Uterus (tissue), 4 donors: ENCODE measurements around the gene ZNF474. TPM values are rescaled to one million over a fixed set of nuclear protein-coding genes. Genes with fewer than 3 reads are reported as not detected.

ENCODE experiments used
- DNase-seq, 2 donors: peaks; one replicate each; pipeline ENCODE4 v3.0.0-alpha.2; 2019 to 2020
- H3K27ac ChIP-seq, 2 donors: fragments of 200-600 bp; sonication (generic); 1 replicate in 1 of 2; 2 replicates in 1 of 2; pipeline ENCODE4 v1.5.1; 2016 to 2018
- H3K27me3 ChIP-seq, 2 donors: fragments of 200-600 bp; sonication (generic); one replicate each; pipeline ENCODE4 v1.5.1; 2018 to 2019; ENCODE audit warnings: control low read depth in 1 of 2
- H3K36me3 ChIP-seq, 2 donors: fragments of 200-600 bp; sonication (generic); one replicate each; pipeline ENCODE4 v1.5.1; 2019; ENCODE audit warnings: control low read depth in 1 of 2
- H3K4me1 ChIP-seq, 2 donors: fragments of 200-600 bp; sonication (generic); one replicate each; pipeline ENCODE4 v1.5.1; 2018 to 2019; ENCODE audit warnings: control low read depth in 1 of 2
- H3K4me3 ChIP-seq, 2 donors: fragments of 200-600 bp; sonication (generic); 1 replicate in 1 of 2; 2 replicates in 1 of 2; pipeline ENCODE4 v1.5.1; 2018 to 2019; ENCODE audit warnings: mild to moderate bottlenecking in 1 of 2
- H3K9me3 ChIP-seq, 2 donors: fragments of 200-600 bp; sonication (generic); one replicate each; pipeline ENCODE4 v1.5.1; 2019; ENCODE audit warnings: control low read depth in 1 of 2
- POLR2A ChIP-seq, 2 donors: fragments of 450-650 bp; IDR thresholded peaks; one replicate each; pipeline ENCODE4 v1.6.1; 2016; ENCODE audit warnings: antibody characterized with exemption in 2 of 2, mild to moderate bottlenecking in 1 of 2, moderate library complexity in 1 of 2
- intact Hi-C: fragments of 100-400 bp; cut with DNase I; formaldehyde crosslinking; loops from one replicate; pipeline ENCODE4 v1.15.1; 2023; ENCODE audit warnings: low total_unique reads
- total RNA-seq, 4 donors: library from RNA; depleted of rRNA in 3 of 4; stranded (reverse); fragments of >200 nt in 3 of 4; gene quantifications; one replicate each; pipeline versions ENCODE4 v1.1.0 to v1.2.4, GENCODE V29; 2014 to 2023
- TF ChIP-seq, protein P1 (sequence below), 4 experiments: fragments of 200-600 bp in 2 of 4; fragments of 450-650 bp in 2 of 4; sonication (generic) in 2 of 4; IDR thresholded peaks; one replicate each; pipeline ENCODE4 v1.5.1; 2016 to 2019; ENCODE audit warnings: antibody characterized with exemption in 4 of 4, mild to moderate bottlenecking in 2 of 4, moderate library complexity in 1 of 4
- donor health status: DM: yes; HTN: yes; CAD: no.

ZNF474 gene
- total RNA-seq, 4 donors from 2014 or later = 0.37 to 1.1 TPM; not detected in 2

GRCh38 chr5:122180146-122180712 is 50.9 kb downstream of the ZNF474 start:
- intact Hi-C loops = no loop called here
- H3K27ac ChIP-seq = no peak overlapping the region
- no peak for DNase-seq
- H3K27me3 ChIP-seq = no peaks in the 10 kb centered on the region
- no peak overlapping the region for H3K4me3 ChIP-seq
- no peaks in the 10 kb centered on the region for H3K9me3 ChIP-seq
- TF ChIP-seq POLR2A (IDR thresholded peaks at IDR 0.05) = no peak
- TF ChIP-seq, protein P1, sequence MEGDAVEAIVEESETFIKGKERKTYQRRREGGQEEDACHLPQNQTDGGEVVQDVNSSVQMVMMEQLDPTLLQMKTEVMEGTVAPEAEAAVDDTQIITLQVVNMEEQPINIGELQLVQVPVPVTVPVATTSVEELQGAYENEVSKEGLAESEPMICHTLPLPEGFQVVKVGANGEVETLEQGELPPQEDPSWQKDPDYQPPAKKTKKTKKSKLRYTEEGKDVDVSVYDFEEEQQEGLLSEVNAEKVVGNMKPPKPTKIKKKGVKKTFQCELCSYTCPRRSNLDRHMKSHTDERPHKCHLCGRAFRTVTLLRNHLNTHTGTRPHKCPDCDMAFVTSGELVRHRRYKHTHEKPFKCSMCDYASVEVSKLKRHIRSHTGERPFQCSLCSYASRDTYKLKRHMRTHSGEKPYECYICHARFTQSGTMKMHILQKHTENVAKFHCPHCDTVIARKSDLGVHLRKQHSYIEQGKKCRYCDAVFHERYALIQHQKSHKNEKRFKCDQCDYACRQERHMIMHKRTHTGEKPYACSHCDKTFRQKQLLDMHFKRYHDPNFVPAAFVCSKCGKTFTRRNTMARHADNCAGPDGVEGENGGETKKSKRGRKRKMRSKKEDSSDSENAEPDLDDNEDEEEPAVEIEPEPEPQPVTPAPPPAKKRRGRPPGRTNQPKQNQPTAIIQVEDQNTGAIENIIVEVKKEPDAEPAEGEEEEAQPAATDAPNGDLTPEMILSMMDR (IDR thresholded peaks at IDR 0.05) = no peak
- no peaks in the 10 kb centered on the region for H3K36me3 ChIP-seq
- peaks cover 4 to 11% of the 10 kb centered on the region in 2 donors for H3K4me1 ChIP-seq

- Histone ChIP-seq H3K27ac (peak overlapping the region; percentile 43 to 69), H3K36me3 (no peaks in the 10 kb centered on the region)
- intact Hi-C loops = no loop called here
Measured at GRCh38 chr5:122180863-122181548, 51.7 kb downstream of the ZNF474 start.

GRCh38 chr5:122181863-122182262 is 52.5 kb downstream of the ZNF474 start:
- intact Hi-C loops = no loop called here
- DNase-seq = no peak
- Histone ChIP-seq H3K9me3 (no peaks in the 10 kb centered on the region), H3K4me3 (no peak overlapping the region), H3K36me3 (no peaks in the 10 kb centered on the region), H3K4me1 (peaks cover 4 to 11% of the 10 kb centered on the region in 2 donors), H3K27me3 (no peaks in the 10 kb centered on the region), H3K27ac (peak overlapping the region; percentile 39 to 69)
- TF ChIP-seq POLR2A (IDR thresholded peaks at IDR 0.05) = no peak
- TF ChIP-seq, protein P1 (IDR thresholded peaks at IDR 0.05) = no peak

More at GRCh38 chr5:122180863-122181548, 51.7 kb downstream of the ZNF474 start:
- TF ChIP-seq, protein P1 (IDR thresholded peaks at IDR 0.05) = no peak
- no peak for TF ChIP-seq POLR2A (IDR thresholded peaks at IDR 0.05)
- Histone ChIP-seq H3K4me3 (no peak overlapping the region), H3K27me3 (no peaks in the 10 kb centered on the region), H3K9me3 (no peaks in the 10 kb centered on the region), H3K4me1 (peaks cover 4 to 11% of the 10 kb centered on the region in 2 donors)
- DNase-seq = no peak

- H3K4me3 ChIP-seq = no peak overlapping the region
- no peaks in the 10 kb centered on the region for H3K36me3 ChIP-seq
- TF ChIP-seq, protein P1 (IDR thresholded peaks at IDR 0.05) = no peak
- TF ChIP-seq POLR2A (IDR thresholded peaks at IDR 0.05) = no peak
- H3K27me3 ChIP-seq = no peaks in the 10 kb centered on the region
- H3K4me1 ChIP-seq = peaks cover 4 to 11% of the 10 kb centered on the region in 2 donors
- peak overlapping the region; percentile 39 to 69 for H3K27ac ChIP-seq
- H3K9me3 ChIP-seq = no peaks in the 10 kb centered on the region
- intact Hi-C loops = no loop called here
- peak; percentile 41 to 50 for DNase-seq
Measured at GRCh38 chr5:122182491-122182921, 53.2 kb downstream of the ZNF474 start.

GRCh38 chr5:122183098-122183787 is 53.9 kb downstream of the ZNF474 start:
- H3K9me3 ChIP-seq = no peaks in the 10 kb centered on the region
- no peak overlapping the region for H3K4me3 ChIP-seq
- DNase-seq = peak; percentile 61 to 72
- no peaks in the 10 kb centered on the region for H3K36me3 ChIP-seq
- H3K4me1 ChIP-seq = peaks cover 4 to 11% of the 10 kb centered on the region in 2 donors
- TF ChIP-seq, protein P1 (IDR thresholded peaks at IDR 0.05) = no peak
- no peak for TF ChIP-seq POLR2A (IDR thresholded peaks at IDR 0.05)
- intact Hi-C loops = no loop called here
- H3K27me3 ChIP-seq = no peaks in the 10 kb centered on the region
- H3K27ac ChIP-seq = peak overlapping the region; percentile 39 to 69
